HepG2 (cell line): Measurements from ENCODE around the gene SMIM30. TPM values are rescaled to one million over a fixed set of nuclear protein-coding genes. Genes with fewer than 3 reads are reported as not detected.

Experiments
- ATAC-seq: fragments of 200-7000 bp; cut with Tn5 transposase; 3 replicates; pipeline ENCODE4 v1.9.1; 2020; ENCODE audit warnings: mild to moderate bottlenecking, moderate library complexity
- BruUV-seq: library from RNA; stranded (reverse); fragments of 400-500 nt; replicated peaks from 2 replicates; lab custom pipeline; 2021; lab: Mats Ljungman, UMichigan
- CTCF ChIA-PET: fragments of 300-600 bp; formaldehyde crosslinking; extraction: SDS; loops from one replicate; lab custom pipeline; 2021; ENCODE audit warnings: low total read pairs, inconsistent platforms, low intra/inter-chr PET ratio; lab: Yijun Ruan, JAX
- POLR2A ChIA-PET: fragments of 350-600 bp; sonication (Branson Sonifier 250); formaldehyde crosslinking; loops from one replicate; lab custom pipeline; 2020; ENCODE audit warnings: antibody characterized with exemption, inconsistent platforms; lab: Yijun Ruan, JAX
- DNase-seq: peaks from one replicate; pipeline ENCODE4 v3.0.0-alpha.2; 2015; ENCODE audit warnings: low spot score
- FAIRE-seq: peaks from 3 replicates; lab custom pipeline; 2011; peaks lifted over from hg19 to GRCh38; lab: Jason Lieb, UNC
- H2AFZ ChIP-seq: one replicate; pipeline ENCODE4 v1.6.1; 2011; ENCODE audit warnings: low read length, inconsistent platforms
- H3K27ac ChIP-seq: fragments of 300-600 bp; 3 replicates; pipeline ENCODE4 v1.8.0; 2011; ENCODE audit warnings: mixed run types, mild to moderate bottlenecking, mixed read lengths, low read length, inconsistent platforms; ENCODE audit not compliant: insufficient read depth; ENCODE audit errors: extremely low read length
- H3K27me3 ChIP-seq, 2 experiments: fragments of 200-600 bp in 1 of 2; 2 replicates in 1 of 2; 3 replicates in 1 of 2; pipeline versions ENCODE4 v1.6.0 to v1.8.0; 2011; ENCODE audit warnings: low read length in 2 of 2, mild to moderate bottlenecking in 2 of 2, moderate library complexity in 2 of 2, inconsistent platforms in 1 of 2; ENCODE audit not compliant: insufficient read depth in 2 of 2, control insufficient read depth in 1 of 2
- H3K36me3 ChIP-seq, 2 experiments: fragments of 200-600 bp in 1 of 2; replicated peaks in 1 of 2; 2 replicates in 1 of 2; 3 replicates in 1 of 2; pipeline versions ENCODE4 v1.5.1 to v1.8.0; 2011; ENCODE audit warnings: low read length in 2 of 2, inconsistent platforms in 1 of 2; ENCODE audit not compliant: insufficient read depth in 2 of 2, control insufficient read depth in 1 of 2
- H3K4me1 ChIP-seq: 2 replicates; pipeline ENCODE4 v1.5.1; 2012; ENCODE audit warnings: low read length, inconsistent platforms; ENCODE audit not compliant: insufficient read depth
- H3K4me2 ChIP-seq: 2 replicates; pipeline ENCODE4 v1.6.0; 2011; ENCODE audit warnings: low read depth, low read length, inconsistent platforms
- H3K4me3 ChIP-seq, 3 experiments: fragments of 200-600 bp in 1 of 3; sonication (generic), shearing (Covaris generic) in 1 of 3; replicated peaks in 1 of 3; 2 replicates each; pipeline ENCODE4 v1.5.1; 2011 to 2016; ENCODE audit warnings: low read length in 3 of 3, inconsistent platforms in 2 of 3, low read depth in 2 of 3, mild to moderate bottlenecking in 2 of 3, control low read depth in 1 of 3, mixed read lengths in 1 of 3; ENCODE audit not compliant: insufficient read depth in 1 of 3
- H3K79me2 ChIP-seq: one replicate; pipeline ENCODE4 v1.6.1; 2011; ENCODE audit warnings: low read length, inconsistent platforms; ENCODE audit not compliant: insufficient read depth
- H3K9ac ChIP-seq: 2 replicates; pipeline ENCODE4 v1.6.0; 2011; ENCODE audit warnings: mild to moderate bottlenecking, low read depth, low read length, inconsistent platforms; ENCODE audit not compliant: insufficient read depth
- H3K9me3 ChIP-seq: 2 replicates; pipeline ENCODE4 v1.5.1; 2012; ENCODE audit warnings: mild to moderate bottlenecking, low read length
- H4K20me1 ChIP-seq: 2 replicates; pipeline ENCODE4 v1.6.0; 2011; ENCODE audit warnings: inconsistent platforms, mild to moderate bottlenecking, low read length, moderate library complexity; ENCODE audit not compliant: insufficient read depth
- CBX2 ChIP-seq, 2 experiments: fragments of 200-600 bp in 1 of 2; sonication (generic); formaldehyde crosslinking in 1 of 2; IDR thresholded peaks; 2 replicates each; pipeline versions ENCODE4 v1.7.0 to v1.8.1; 2018 to 2022; ENCODE audit warnings: low read depth in 2 of 2, low read length in 1 of 2, mild to moderate bottlenecking in 1 of 2, missing genetic modification reagents in 1 of 2
- CHD2 ChIP-seq: IDR thresholded peaks from 2 replicates; pipeline ENCODE4 v1.6.1; 2011; ENCODE audit warnings: low read depth, low read length, improper control_type of control experiment
- HNRNPUL1 ChIP-seq: fragments of 200-400 bp; formaldehyde crosslinking; IDR thresholded peaks from 2 replicates; pipeline ENCODE4 v1.6.1; 2017; ENCODE audit warnings: low read depth, mild to moderate bottlenecking, low read length, moderate library complexity
- JDP2 ChIP-seq: sonication (generic); formaldehyde crosslinking; IDR thresholded peaks from 2 replicates; pipeline ENCODE4 v1.8.1; 2022; ENCODE audit warnings: missing genetic modification reagents, borderline replicate concordance
- KDM1A ChIP-seq: IDR thresholded peaks from 2 replicates; pipeline ENCODE4 v1.6.1; 2016; ENCODE audit warnings: missing compliant biosample characterization
- NR2F6 ChIP-seq, 2 experiments: IDR thresholded peaks; 2 replicates each; pipeline ENCODE4 v1.6.1; 2016; ENCODE audit warnings: antibody characterized with exemption in 1 of 2, mild to moderate bottlenecking in 1 of 2
- SMAD3 ChIP-seq: sonication (generic); formaldehyde crosslinking; IDR thresholded peaks from 2 replicates; pipeline ENCODE4 v1.4.0; 2020; ENCODE audit warnings: missing genetic modification reagents
- SOX13 ChIP-seq, 3 experiments: fragments of 450-650 bp in 1 of 3; sonication (generic) in 1 of 3; formaldehyde crosslinking in 1 of 3; IDR thresholded peaks in 2 of 3; conservative IDR thresholded peaks in 1 of 3; 2 replicates each; pipeline versions ENCODE4 v1.5.0 to v1.6.1; 2016 to 2020; ENCODE audit warnings: antibody characterized with exemption in 1 of 3, mild to moderate bottlenecking in 1 of 3, missing compliant biosample characterization in 1 of 3, missing genetic modification reagents in 1 of 3, moderate library complexity in 1 of 3
- ZBTB21 ChIP-seq: sonication (generic); formaldehyde crosslinking; IDR thresholded peaks from 2 replicates; pipeline ENCODE4 v1.4.0; 2020; ENCODE audit warnings: missing genetic modification reagents
- ZBTB40 ChIP-seq, 2 experiments: fragments of 450-650 bp in 1 of 2; sonication (generic) in 1 of 2; formaldehyde crosslinking in 1 of 2; IDR thresholded peaks; 2 replicates each; pipeline versions ENCODE4 v1.6.1 to v1.8.0; 2016 to 2022; ENCODE audit warnings: antibody characterized with exemption in 1 of 2, mild to moderate bottlenecking in 1 of 2, missing genetic modification reagents in 1 of 2
- ZFY ChIP-seq: sonication (generic); formaldehyde crosslinking; IDR thresholded peaks from 2 replicates; pipeline ENCODE4 v1.4.0; 2020; ENCODE audit warnings: missing genetic modification reagents
- ZNF160 ChIP-seq: sonication (generic); formaldehyde crosslinking; IDR thresholded peaks from 2 replicates; pipeline ENCODE4 v1.8.0; 2022; ENCODE audit warnings: mild to moderate bottlenecking, inconsistent platforms, missing genetic modification reagents
- ZNF619 ChIP-seq: sonication (generic); formaldehyde crosslinking; IDR thresholded peaks from 2 replicates; pipeline ENCODE4 v1.4.0; 2020; ENCODE audit warnings: mild to moderate bottlenecking, missing genetic modification reagents
- ZNF660 ChIP-seq: sonication (generic); formaldehyde crosslinking; IDR thresholded peaks from 2 replicates; pipeline ENCODE4 v1.5.1; 2020; ENCODE audit warnings: mild to moderate bottlenecking, low read depth, missing genetic modification reagents, borderline replicate concordance
- WGBS: methylation state at CpG from one replicate; pipeline ENCODE4 v1.1.6; 2017; ENCODE audit warnings: low lambda C conversion rate; 5-methylcytosine and 5-hydroxymethylcytosine counted together
- in situ Hi-C: cut with HindIII; loops from 2 replicates; pipeline ENCODE4 v1.10.0; 2017; ENCODE audit warnings: low pct_unique_long_range_greater_than_20kb; ENCODE audit not compliant: extremely low pct_ligation_motif_present
- intact Hi-C: fragments of 100-400 bp; cut with micrococcal nuclease; formaldehyde crosslinking; loops from one replicate; pipeline ENCODE4 v1.10.0; 2022; ENCODE audit not compliant: unreplicated experiment
- polyA plus RNA-seq, 8 experiments: library from polyadenylated mRNA; depleted of rRNA in 3 of 8; stranded (reverse) in 7 of 8; unstranded in 1 of 8; fragments of >200 nt; fragmentation: Illumina TruSeq in 4 of 8; extraction: Trizol in 4 of 8; gene quantifications; 2 replicates each; pipeline versions ENCODE4 v1.2.1 to v1.2.3, GENCODE V29; 2011 to 2016; ENCODE audit warnings: low read depth in 4 of 8, missing spikeins in 1 of 8, mixed read lengths in 1 of 8; ENCODE audit not compliant: insufficient read depth in 1 of 8
- total RNA-seq, 5 experiments: library from RNA; depleted of rRNA; stranded (reverse); fragments of >200 nt; fragmentation: Illumina TruSeq; extraction: Trizol; gene quantifications; 2 replicates each; pipeline ENCODE4 v1.2.3, GENCODE V29; 2016; ENCODE audit warnings: low read depth in 1 of 5

SMIM30 gene
- total and polyA plus RNA-seq, 2 of the 13 experiments (the other 11 are each of a cell fraction or from before 2014, with no cell fraction given), result 23.5 to 25.2 TPM

GRCh38 chr7:113100121-113100603, 18.2 kb downstream of the SMIM30 start:
- H3K9ac ChIP-seq, result no peak overlapping the region
- TF ChIP-seq ZFY (CRISPR knock-in tag) (no peak), ZBTB21 (CRISPR knock-in tag) (no peak), JDP2 (CRISPR knock-in tag) (no peak), ZNF619 (CRISPR knock-in tag) (no peak), ZNF160 (CRISPR knock-in tag) (no peak), SOX13 (IDR thresholded peaks at IDR 0.05) (no peak), SOX13 (CRISPR knock-in tag; conservative IDR thresholded peaks at IDR 0.05 in 1 of 2, IDR thresholded peaks at IDR 0.05 in 1 of 2) (no peak), HNRNPUL1 (no peak), CBX2 (IDR thresholded peaks at IDR 0.05; ENCODE audit: low read depth, low read length) (no peak), CBX2 (CRISPR knock-in tag; IDR thresholded peaks at IDR 0.05; ENCODE audit: low read depth) (no peak), CHD2 (no peak), NR2F6 (IDR thresholded peaks at IDR 0.05) (no peak), NR2F6 (CRISPR knock-in tag; IDR thresholded peaks at IDR 0.05) (no peak), SMAD3 (CRISPR knock-in tag) (no peak), ZBTB40 (IDR thresholded peaks at IDR 0.05) (no peak), ZBTB40 (CRISPR knock-in tag; IDR thresholded peaks at IDR 0.05) (no peak), ZNF660 (CRISPR knock-in tag) (no peak), KDM1A (CRISPR knock-in tag) (no peak)
- H3K4me1 ChIP-seq, result no peaks in the 10 kb centered on the region
- DNase-seq (no peak), FAIRE-seq (no peak), ATAC-seq (no peak)
- H4K20me1 ChIP-seq, result no peaks in the 10 kb centered on the region
- no peaks in the 10 kb centered on the region for H3K36me3 ChIP-seq
- ChIA-PET CTCF (no interaction called here), POLR2A (no interaction called here)
- no peaks in the 10 kb centered on the region for H3K27me3 ChIP-seq
- H3K9me3 ChIP-seq, result no peaks in the 10 kb centered on the region
- in situ Hi-C loops (no loop called here), intact Hi-C loops (no loop called here)
- BruUV-seq, result no TSS peak
- no peak overlapping the region for H3K27ac ChIP-seq
- H3K4me2 ChIP-seq, result no peak overlapping the region
- no peaks in the 10 kb centered on the region for H3K79me2 ChIP-seq
- WGBS, result 21% methylated on average over 5 of the region's 5 CpGs
- no peak overlapping the region for H2AFZ ChIP-seq
- H3K4me3 ChIP-seq, result no peak overlapping the region
